HCT116 (cell line): ENCODE data around the gene GALNT15. TPM values are rescaled to one million over a fixed set of nuclear protein-coding genes. Genes with fewer than 3 reads are reported as not detected.

ENCODE experiments used
- ATAC-seq: fragments of 200-7000 bp; cut with Tn5 transposase; 2 replicates; pipeline ENCODE4 v1.9.1; 2020; ENCODE audit warnings: mild to moderate bottlenecking, moderate library complexity
- BruUV-seq: library from RNA; stranded (reverse); fragments of 400-500 nt; replicated peaks from 2 replicates; lab custom pipeline; 2021; lab: Mats Ljungman, UMichigan
- CTCF ChIA-PET: fragments of 300-600 bp; sonication (Branson Sonifier 250); formaldehyde crosslinking; loops from one replicate; lab custom pipeline; 2021; ENCODE audit warnings: antibody characterized with exemption; lab: Charles Lee
- POLR2A ChIA-PET: fragments of 300-600, 350-600 bp; sonication (Branson Sonifier 250); formaldehyde crosslinking; loops from one replicate; lab custom pipeline; 2021; ENCODE audit warnings: antibody characterized with exemption; lab: Charles Lee
- RAD21 ChIA-PET, 2 experiments: fragments of 300-600 bp; sonication (Branson Sonifier 250); formaldehyde crosslinking; loops; one replicate each; lab custom pipeline; 2023; ENCODE audit warnings: low total read pairs in 2 of 2; ENCODE audit not compliant: uncharacterized antibody in 2 of 2, unreplicated experiment in 2 of 2, low non-redundant PET in 1 of 2; lab: Charles Lee
- DNase-seq: peaks from one replicate; pipeline ENCODE4 v3.0.0-alpha.2; 2010; ENCODE audit warnings: low read depth, low spot score
- H2AFZ ChIP-seq: fragments of 200-600 bp; shearing (Covaris generic), sonication (generic); 2 replicates; pipeline ENCODE4 v1.6.1; 2017; ENCODE audit warnings: low read depth, mixed run types, mixed read lengths, antibody characterized with exemption, low read length; ENCODE audit not compliant: poor library complexity, severe bottlenecking
- H3K27ac ChIP-seq: 2 replicates; pipeline ENCODE4 v1.5.1; 2012; ENCODE audit warnings: low read depth, low read length
- H3K27me3 ChIP-seq: fragments of 200-600 bp; sonication (generic); 2 replicates; pipeline ENCODE4 v1.6.1; 2016; ENCODE audit warnings: mixed run types, low read length, mixed read lengths; ENCODE audit not compliant: insufficient read depth
- H3K36me3 ChIP-seq, 2 experiments: fragments of 200-500 bp in 1 of 2; fragments of 200-600 bp in 1 of 2; sonication (Bioruptor generic) in 1 of 2; sonication (generic) in 1 of 2; 2 replicates each; pipeline versions ENCODE4 v1.5.1 to v1.6.1; 2014 to 2016; ENCODE audit warnings: low read length in 2 of 2, inconsistent platforms in 1 of 2, mixed read lengths in 1 of 2, mixed run types in 1 of 2; ENCODE audit not compliant: insufficient read depth in 2 of 2, control insufficient read depth in 1 of 2
- H3K4me1 ChIP-seq, 2 experiments: fragments of 200-600 bp in 1 of 2; sonication (generic) in 1 of 2; 2 replicates each; pipeline versions ENCODE4 v1.5.1 to v1.6.1; 2012 to 2017; ENCODE audit warnings: low read length in 2 of 2, inconsistent platforms in 1 of 2, mild to moderate bottlenecking in 1 of 2, mixed read lengths in 1 of 2, mixed run types in 1 of 2, moderate library complexity in 1 of 2; ENCODE audit not compliant: insufficient read depth in 2 of 2, control insufficient read depth in 1 of 2
- H3K4me2 ChIP-seq: fragments of 200-600 bp; sonication (generic); 2 replicates; pipeline ENCODE4 v1.6.1; 2017; ENCODE audit warnings: mixed run types, low read length, mixed read lengths
- H3K4me3 ChIP-seq, 2 experiments: fragments of 200-600 bp in 1 of 2; sonication (generic) in 1 of 2; replicated peaks in 1 of 2; 2 replicates each; pipeline ENCODE4 v1.5.1; 2011 to 2016; ENCODE audit warnings: low read length in 2 of 2, control low read depth in 1 of 2, low read depth in 1 of 2, mild to moderate bottlenecking in 1 of 2, mixed read lengths in 1 of 2, mixed run types in 1 of 2
- H3K79me2 ChIP-seq: fragments of 200-600 bp; sonication (generic); 2 replicates; pipeline ENCODE4 v1.6.1; 2017; ENCODE audit warnings: mild to moderate bottlenecking, mixed run types, low read length, moderate library complexity, mixed read lengths; ENCODE audit not compliant: insufficient read depth
- H3K9ac ChIP-seq: fragments of 200-600 bp; sonication (generic); 2 replicates; pipeline ENCODE4 v1.6.1; 2016; ENCODE audit warnings: low read length, mixed read lengths
- H3K9me2 ChIP-seq: fragments of 200-600 bp; sonication (generic), shearing (Covaris generic); 2 replicates; pipeline ENCODE4 v1.6.1; 2017; ENCODE audit warnings: mixed run types, mild to moderate bottlenecking, moderate library complexity; ENCODE audit not compliant: insufficient read depth
- H3K9me3 ChIP-seq, 2 experiments: fragments of 200-500 bp in 1 of 2; fragments of 200-600 bp in 1 of 2; sonication (Bioruptor generic) in 1 of 2; sonication (generic) in 1 of 2; 2 replicates each; pipeline ENCODE4 v1.6.1; 2014 to 2017; ENCODE audit warnings: low read length in 2 of 2, mixed read lengths in 2 of 2, inconsistent platforms in 1 of 2, low read depth in 1 of 2, mild to moderate bottlenecking in 1 of 2, mixed run types in 1 of 2, moderate library complexity in 1 of 2; ENCODE audit not compliant: control insufficient read depth in 1 of 2, insufficient read depth in 1 of 2
- H4K20me1 ChIP-seq: fragments of 200-600 bp; sonication (generic), shearing (Covaris generic); 2 replicates; pipeline ENCODE4 v1.6.1; 2017; ENCODE audit warnings: mixed run types, mild to moderate bottlenecking, moderate library complexity; ENCODE audit not compliant: insufficient read depth
- CBX3 ChIP-seq: IDR thresholded peaks from 2 replicates; pipeline ENCODE4 v1.6.1; 2012; ENCODE audit warnings: low read depth
- CEBPB ChIP-seq: IDR thresholded peaks from 2 replicates; pipeline ENCODE4 v1.6.1; 2012; ENCODE audit warnings: low read depth
- EGR1 ChIP-seq: IDR thresholded peaks from 2 replicates; pipeline ENCODE4 v1.6.1; 2012; ENCODE audit warnings: low read depth
- EZH2phosphoT487 ChIP-seq: fragments of 200-600 bp; IDR thresholded peaks from 2 replicates; pipeline ENCODE4 v1.6.1; 2018; ENCODE audit warnings: antibody characterized with exemption, borderline replicate concordance
- JUND ChIP-seq: IDR thresholded peaks from 2 replicates; pipeline ENCODE4 v1.6.1; 2012
- POLR2AphosphoS5 ChIP-seq: IDR thresholded peaks from 2 replicates; pipeline ENCODE4 v1.6.1; 2011; ENCODE audit warnings: mild to moderate bottlenecking, low read depth, low read length, moderate library complexity
- RAD21 ChIP-seq: IDR thresholded peaks from 2 replicates; pipeline ENCODE4 v1.6.1; 2012; ENCODE audit warnings: low read depth, mild to moderate bottlenecking
- SP1 ChIP-seq: IDR thresholded peaks from 2 replicates; pipeline ENCODE4 v1.6.1; 2012; ENCODE audit warnings: low read depth
- SRF ChIP-seq: IDR thresholded peaks from 2 replicates; pipeline ENCODE4 v1.6.1; 2012; ENCODE audit warnings: low read depth
- TCF7L2 ChIP-seq: IDR thresholded peaks from 2 replicates; pipeline ENCODE4 v1.7.0; 2011; ENCODE audit warnings: borderline replicate concordance, inconsistent platforms; ENCODE audit not compliant: insufficient read depth, insufficient read length; ENCODE audit errors: extremely low read depth
- YY1 ChIP-seq: IDR thresholded peaks from 2 replicates; pipeline ENCODE4 v1.6.1; 2011; ENCODE audit warnings: low read length, low read depth, moderate library complexity, mild to moderate bottlenecking; ENCODE audit not compliant: insufficient replicate concordance; ENCODE audit errors: extremely low read depth
- ZFX ChIP-seq: fragments of 450-650 bp; IDR thresholded peaks from 2 replicates; pipeline ENCODE4 v1.6.1; 2017
- ZNF274 ChIP-seq: fragments of 200-500 bp; sonication (Bioruptor generic); IDR thresholded peaks from 2 replicates; pipeline ENCODE4 v1.6.1; 2014; ENCODE audit warnings: mild to moderate bottlenecking, low read depth, low read length, inconsistent platforms
- intact Hi-C: fragments of 100-400 bp; cut with micrococcal nuclease; formaldehyde crosslinking; loops from 2 replicates; pipeline ENCODE4 v1.10.0; 2022
- total RNA-seq: library from RNA; stranded (reverse); gene quantifications from one replicate; pipeline ENCODE4 v1.2.1, GENCODE V29; 2021; ENCODE audit not compliant: unreplicated experiment
- TF ChIP-seq, protein P1 (sequence below): IDR thresholded peaks from 2 replicates; pipeline ENCODE4 v1.6.1; 2011; ENCODE audit warnings: mild to moderate bottlenecking, low read length, moderate library complexity; ENCODE audit not compliant: insufficient replicate concordance; ENCODE audit errors: extremely low read depth
- TF ChIP-seq, protein P2 (sequence below), 3 experiments: fragments of 200-600 bp in 1 of 3; sonication (generic) in 1 of 3; IDR thresholded peaks in 2 of 3; conservative IDR thresholded peaks in 1 of 3; 2 replicates each; pipeline ENCODE4 v1.5.1; 2012 to 2017; ENCODE audit warnings: low read depth in 2 of 3, low read length in 2 of 3, antibody characterized with exemption in 1 of 3, borderline replicate concordance in 1 of 3, control low read depth in 1 of 3, mild to moderate bottlenecking in 1 of 3, mixed read lengths in 1 of 3, mixed run types in 1 of 3, moderate library complexity in 1 of 3; ENCODE audit not compliant: insufficient read depth in 1 of 3
- TF ChIP-seq, protein P3 (sequence below): IDR thresholded peaks from 2 replicates; pipeline ENCODE4 v1.6.1; 2012

The GALNT15 gene
- total RNA-seq, 1 experiment from 2014 or later, result 0.05 TPM

DNA sequence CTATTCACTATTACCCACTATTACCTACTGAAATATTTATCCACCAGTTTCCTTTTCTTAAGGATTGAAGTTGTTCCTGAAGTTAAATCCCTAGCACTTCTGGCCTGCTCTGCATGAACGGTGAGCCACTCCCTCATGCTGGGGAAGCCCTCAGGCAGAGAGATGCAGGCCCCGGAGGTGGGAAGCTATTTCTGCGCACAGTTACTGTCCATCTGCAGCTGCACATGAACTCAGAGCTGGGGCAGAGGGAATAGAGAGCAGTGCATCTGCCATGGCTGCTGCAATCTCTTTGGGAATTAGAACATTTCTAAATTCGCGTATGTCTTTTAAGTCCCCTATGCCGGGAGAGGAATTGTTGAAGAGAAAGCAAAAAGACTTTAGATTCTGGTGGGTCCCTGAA, 6.3 kb upstream of the GALNT15 start:
- H3K9me3 ChIP-seq, result no peaks in the 10 kb centered on the region
- H3K9me2 ChIP-seq, result no peaks in the 10 kb centered on the region
- H3K79me2 ChIP-seq, result no peaks in the 10 kb centered on the region
- H3K4me3 ChIP-seq, result no peak overlapping the region
- H3K36me3 ChIP-seq, result no peaks in the 10 kb centered on the region
- ATAC-seq, result no peak
- no TSS peak for BruUV-seq
- H3K4me1 ChIP-seq, result no peaks in the 10 kb centered on the region
- RAD21 ChIA-PET, result no interaction called here
- H3K27ac ChIP-seq, result no peak overlapping the region
- CTCF ChIA-PET, result no interaction called here
- intact Hi-C loops, result no loop called here
- no peak overlapping the region for H2AFZ ChIP-seq
- POLR2A ChIA-PET, result no interaction called here
- H4K20me1 ChIP-seq, result no peaks in the 10 kb centered on the region
- H3K4me2 ChIP-seq, result no peak overlapping the region
- H3K9ac ChIP-seq, result no peak overlapping the region
- no peaks in the 10 kb centered on the region for H3K27me3 ChIP-seq
- DNase-seq, result no peak
- TF ChIP-seq EZH2phosphoT487 (no peak), ZNF274 (no peak), CBX3 (no peak), EGR1 (no peak), ZFX (no peak), YY1 (no peak), CEBPB (no peak), JUND (no peak), SP1 (no peak), RAD21 (no peak), POLR2AphosphoS5 (no peak), TCF7L2 (no peak), SRF (no peak)
- TF ChIP-seq, protein P1, sequence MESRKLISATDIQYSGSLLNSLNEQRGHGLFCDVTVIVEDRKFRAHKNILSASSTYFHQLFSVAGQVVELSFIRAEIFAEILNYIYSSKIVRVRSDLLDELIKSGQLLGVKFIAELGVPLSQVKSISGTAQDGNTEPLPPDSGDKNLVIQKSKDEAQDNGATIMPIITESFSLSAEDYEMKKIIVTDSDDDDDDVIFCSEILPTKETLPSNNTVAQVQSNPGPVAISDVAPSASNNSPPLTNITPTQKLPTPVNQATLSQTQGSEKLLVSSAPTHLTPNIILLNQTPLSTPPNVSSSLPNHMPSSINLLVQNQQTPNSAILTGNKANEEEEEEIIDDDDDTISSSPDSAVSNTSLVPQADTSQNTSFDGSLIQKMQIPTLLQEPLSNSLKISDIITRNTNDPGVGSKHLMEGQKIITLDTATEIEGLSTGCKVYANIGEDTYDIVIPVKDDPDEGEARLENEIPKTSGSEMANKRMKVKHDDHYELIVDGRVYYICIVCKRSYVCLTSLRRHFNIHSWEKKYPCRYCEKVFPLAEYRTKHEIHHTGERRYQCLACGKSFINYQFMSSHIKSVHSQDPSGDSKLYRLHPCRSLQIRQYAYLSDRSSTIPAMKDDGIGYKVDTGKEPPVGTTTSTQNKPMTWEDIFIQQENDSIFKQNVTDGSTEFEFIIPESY, result no peak
- TF ChIP-seq, protein P2, sequence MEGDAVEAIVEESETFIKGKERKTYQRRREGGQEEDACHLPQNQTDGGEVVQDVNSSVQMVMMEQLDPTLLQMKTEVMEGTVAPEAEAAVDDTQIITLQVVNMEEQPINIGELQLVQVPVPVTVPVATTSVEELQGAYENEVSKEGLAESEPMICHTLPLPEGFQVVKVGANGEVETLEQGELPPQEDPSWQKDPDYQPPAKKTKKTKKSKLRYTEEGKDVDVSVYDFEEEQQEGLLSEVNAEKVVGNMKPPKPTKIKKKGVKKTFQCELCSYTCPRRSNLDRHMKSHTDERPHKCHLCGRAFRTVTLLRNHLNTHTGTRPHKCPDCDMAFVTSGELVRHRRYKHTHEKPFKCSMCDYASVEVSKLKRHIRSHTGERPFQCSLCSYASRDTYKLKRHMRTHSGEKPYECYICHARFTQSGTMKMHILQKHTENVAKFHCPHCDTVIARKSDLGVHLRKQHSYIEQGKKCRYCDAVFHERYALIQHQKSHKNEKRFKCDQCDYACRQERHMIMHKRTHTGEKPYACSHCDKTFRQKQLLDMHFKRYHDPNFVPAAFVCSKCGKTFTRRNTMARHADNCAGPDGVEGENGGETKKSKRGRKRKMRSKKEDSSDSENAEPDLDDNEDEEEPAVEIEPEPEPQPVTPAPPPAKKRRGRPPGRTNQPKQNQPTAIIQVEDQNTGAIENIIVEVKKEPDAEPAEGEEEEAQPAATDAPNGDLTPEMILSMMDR (IDR thresholded peaks at IDR 0.05 in 2 of 3, conservative IDR thresholded peaks at IDR 0.05 in 1 of 3; ENCODE audit: borderline replicate concordance in 1 of 3, insufficient read depth in 1 of 3, low read depth in 2 of 3, low read length in 2 of 3), result no peak
- TF ChIP-seq, protein P3, sequence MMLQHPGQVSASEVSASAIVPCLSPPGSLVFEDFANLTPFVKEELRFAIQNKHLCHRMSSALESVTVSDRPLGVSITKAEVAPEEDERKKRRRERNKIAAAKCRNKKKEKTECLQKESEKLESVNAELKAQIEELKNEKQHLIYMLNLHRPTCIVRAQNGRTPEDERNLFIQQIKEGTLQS, result no peak
